K562 (cell line): ENCODE results near the gene LAMA5. TPM values are rescaled to one million over a fixed set of nuclear protein-coding genes. Genes with fewer than 3 reads are reported as not detected.

ENCODE experiments used
- BACH1 ChIP-seq: fragments of 200-800 bp; sonication (Bioruptor generic); IDR thresholded peaks from 2 replicates; pipeline ENCODE4 v1.6.1; 2016; ENCODE audit warnings: missing genetic modification characterization, missing compliant biosample characterization
- CEBPZ ChIP-seq: fragments of 150-350 bp; IDR thresholded peaks from 2 replicates; pipeline ENCODE4 v1.6.1; 2014; ENCODE audit warnings: low read depth, mild to moderate bottlenecking, low read length, borderline replicate concordance
- ELF1 ChIP-seq: fragments of 200-800 bp; sonication (Bioruptor generic); IDR thresholded peaks from 2 replicates; pipeline ENCODE4 v1.6.1; 2016; ENCODE audit warnings: missing genetic modification characterization, missing compliant biosample characterization
- HEY1 ChIP-seq: fragments of 250-450 bp; sonication (Bioruptor Pico); IDR thresholded peaks from 2 replicates; pipeline ENCODE4 v1.5.0; 2020; ENCODE audit warnings: mild to moderate bottlenecking, moderate library complexity, borderline replicate concordance
- MCM5 ChIP-seq: fragments of 450-650 bp; IDR thresholded peaks from 2 replicates; pipeline ENCODE4 v1.6.1; 2016; ENCODE audit warnings: low read depth
- MYNN ChIP-seq, 2 experiments: sonication (generic); formaldehyde crosslinking in 1 of 2; IDR thresholded peaks; 2 replicates each; pipeline versions ENCODE4 v1.5.0 to v1.6.1; 2016 to 2020; ENCODE audit warnings: antibody characterized with exemption in 1 of 2, missing genetic modification reagents in 1 of 2
- POLR3G ChIP-seq: IDR thresholded peaks from 2 replicates; pipeline ENCODE4 v1.6.1; 2011; ENCODE audit not compliant: insufficient read length, insufficient replicate concordance; ENCODE audit errors: extremely low read depth
- RREB1 ChIP-seq: fragments of 250-450 bp; sonication (Bioruptor Pico); IDR thresholded peaks from 2 replicates; pipeline ENCODE4 v1.4.0; 2020
- TAF15 ChIP-seq: fragments of 200-400 bp; formaldehyde crosslinking; IDR thresholded peaks from 2 replicates; pipeline ENCODE4 v1.6.1; 2017; ENCODE audit warnings: mild to moderate bottlenecking, low read depth, low read length, moderate library complexity
- TARDBP ChIP-seq: fragments of 450-650 bp; IDR thresholded peaks from 2 replicates; pipeline ENCODE4 v1.6.1; 2016
- TBL1XR1 ChIP-seq, 2 experiments: IDR thresholded peaks; 2 replicates each; pipeline ENCODE4 v1.6.1; 2012; ENCODE audit warnings: improper control_type of control experiment in 2 of 2, low read length in 2 of 2, mild to moderate bottlenecking in 1 of 2
- TRIM25 ChIP-seq: fragments of 450-650 bp; IDR thresholded peaks from 2 replicates; pipeline ENCODE4 v1.7.0; 2016; ENCODE audit warnings: borderline replicate concordance
- USF2 ChIP-seq: sonication (generic); formaldehyde crosslinking; IDR thresholded peaks from 2 replicates; pipeline ENCODE4 v1.5.0; 2020; ENCODE audit warnings: missing genetic modification reagents
- ZNF197 ChIP-seq: fragments of 200-800 bp; sonication (Bioruptor generic); IDR thresholded peaks from 2 replicates; pipeline ENCODE4 v1.6.1; 2016; ENCODE audit warnings: low read depth, missing genetic modification characterization, missing compliant biosample characterization
- ZNF717 ChIP-seq: fragments of 250-450 bp; sonication (Bioruptor Pico); IDR thresholded peaks from 2 replicates; pipeline ENCODE4 v1.5.0; 2021
- polyA plus RNA-seq, 8 experiments: library from polyadenylated mRNA; depleted of rRNA in 4 of 8; stranded (reverse) in 5 of 8; unstranded in 3 of 8; fragments of >200 nt; fragmentation: Nextera tagmentation in 2 of 8; fragmentation: Illumina TruSeq in 1 of 8; extraction: Ambion mirVana in 2 of 8; extraction: Trizol in 1 of 8; gene quantifications; 2 replicates each; pipeline versions ENCODE4 v1.2.1 to v1.2.3, GENCODE V29; 2011 to 2014; ENCODE audit warnings: inconsistent platforms in 1 of 8, missing spikeins in 1 of 8
- total RNA-seq, 7 experiments: library from RNA; depleted of rRNA in 6 of 7; stranded (reverse); fragments of >200 nt in 6 of 7; fragmentation: Illumina TruSeq in 2 of 7; extraction: Trizol in 2 of 7; gene quantifications; 2 replicates each; pipeline versions ENCODE4 v1.2.1 to v1.2.3, GENCODE V29; 2011 to 2021; ENCODE audit warnings: low replicate concordance in 1 of 7

The LAMA5 gene
- total and polyA plus RNA-seq, 9 of the 15 experiments (the other 6 are each of a cell fraction or from before 2014, with no cell fraction given), result 0.31 to 101 (median 7.8) TPM

GRCh38 chr20:62407221-62407992 lies 40.3 kb upstream of the LAMA5 start, which contains the start of gene CABLES2 (continued):
- TF ChIP-seq CEBPZ (no peak), ELF1 (tag) (peak; percentile 93), TRIM25 (no peak), HEY1 (CRISPR knock-in tag) (no peak), TARDBP (peak; percentile 72; the same call in 1 of the 2 replicates), MYNN (IDR thresholded peaks at IDR 0.05) (no peak), MYNN (CRISPR knock-in tag; IDR thresholded peaks at IDR 0.05) (no peak), BACH1 (no peak), TAF15 (no peak), RREB1 (CRISPR knock-in tag) (0 out of 2 replicates have a peak, but pooled peaks have one; percentile 28), POLR3G (no peak), MCM5 (no peak), TBL1XR1 (IDR thresholded peaks at IDR 0.05; ENCODE audit: low read length in 2 of 2) (0 out of 4 replicates have a peak, but pooled peaks of 1 of the 2 experiments have one; percentile 20), ZNF197 (CRISPR knock-in tag) (no peak), USF2 (no peak), ZNF717 (no peak)
